HEK293 (cell line): Measurements from ENCODE around the gene KRTAP5-9.

Experiments used
- HOXD13 ChIP-seq: sonication (generic); formaldehyde crosslinking; IDR thresholded peaks from 2 replicates; pipeline ENCODE4 v1.8.0; 2022; ENCODE audit warnings: missing genetic modification reagents, borderline replicate concordance
- KLF16 ChIP-seq: fragments of 450-650 bp; formaldehyde crosslinking; IDR thresholded peaks from 2 replicates; pipeline ENCODE4 v1.5.1; 2017; ENCODE audit warnings: missing biosample characterization, missing genetic modification characterization
- MEIS1 ChIP-seq: sonication (generic); formaldehyde crosslinking; IDR thresholded peaks from 2 replicates; pipeline ENCODE4 v1.8.1; 2022; ENCODE audit warnings: missing genetic modification reagents, mild to moderate bottlenecking, borderline replicate concordance
- SP3 ChIP-seq: fragments of 450-650 bp; formaldehyde crosslinking; IDR thresholded peaks from 2 replicates; pipeline ENCODE4 v1.5.1; 2016; ENCODE audit warnings: missing biosample characterization, missing genetic modification characterization
- ZNF10 ChIP-seq: fragments of 450-650 bp; formaldehyde crosslinking; IDR thresholded peaks from 2 replicates; pipeline ENCODE4 v1.5.1; 2017; ENCODE audit warnings: missing biosample characterization, missing genetic modification characterization
- ZNF138 ChIP-seq: fragments of 450-650 bp; formaldehyde crosslinking; IDR thresholded peaks from 2 replicates; pipeline ENCODE4 v1.5.1; 2016; ENCODE audit warnings: missing biosample characterization, missing genetic modification characterization, borderline replicate concordance
- ZNF560 ChIP-seq: fragments of 450-650 bp; formaldehyde crosslinking; IDR thresholded peaks from 2 replicates; pipeline ENCODE4 v1.5.1; 2017; ENCODE audit warnings: missing biosample characterization, missing genetic modification characterization, borderline replicate concordance
- ZNF610 ChIP-seq: fragments of 450-650 bp; formaldehyde crosslinking; IDR thresholded peaks from 2 replicates; pipeline ENCODE4 v1.5.1; 2016; ENCODE audit warnings: missing biosample characterization, missing genetic modification characterization, borderline replicate concordance
- TF ChIP-seq, protein P1 (sequence below): fragments of 450-650 bp; formaldehyde crosslinking; IDR thresholded peaks from 2 replicates; pipeline ENCODE4 v1.5.1; 2016; ENCODE audit warnings: missing biosample characterization, missing genetic modification characterization
- TF ChIP-seq, protein P2 (sequence below): fragments of 450-650 bp; formaldehyde crosslinking; IDR thresholded peaks from 2 replicates; pipeline ENCODE4 v1.5.1; 2016; ENCODE audit warnings: missing biosample characterization, missing genetic modification characterization
- TF ChIP-seq, protein P3 (sequence below): fragments of 450-650 bp; formaldehyde crosslinking; IDR thresholded peaks from 2 replicates; pipeline ENCODE4 v1.5.1; 2016; ENCODE audit warnings: missing biosample characterization, missing genetic modification characterization, low read depth
- TF ChIP-seq, protein P4 (sequence below): fragments of 450-650 bp; formaldehyde crosslinking; IDR thresholded peaks from 2 replicates; pipeline ENCODE4 v1.5.1; 2016; ENCODE audit warnings: missing biosample characterization, missing genetic modification characterization
- TF ChIP-seq, protein P5 (sequence below): fragments of 450-650 bp; IDR thresholded peaks from 2 replicates; pipeline ENCODE4 v1.5.1; 2018; ENCODE audit warnings: missing biosample characterization, missing genetic modification characterization
- TF ChIP-seq, protein P6 (sequence below): fragments of 450-650 bp; formaldehyde crosslinking; IDR thresholded peaks from 2 replicates; pipeline ENCODE4 v1.5.1; 2016; ENCODE audit warnings: missing biosample characterization, missing genetic modification characterization, low read depth

DNA sequence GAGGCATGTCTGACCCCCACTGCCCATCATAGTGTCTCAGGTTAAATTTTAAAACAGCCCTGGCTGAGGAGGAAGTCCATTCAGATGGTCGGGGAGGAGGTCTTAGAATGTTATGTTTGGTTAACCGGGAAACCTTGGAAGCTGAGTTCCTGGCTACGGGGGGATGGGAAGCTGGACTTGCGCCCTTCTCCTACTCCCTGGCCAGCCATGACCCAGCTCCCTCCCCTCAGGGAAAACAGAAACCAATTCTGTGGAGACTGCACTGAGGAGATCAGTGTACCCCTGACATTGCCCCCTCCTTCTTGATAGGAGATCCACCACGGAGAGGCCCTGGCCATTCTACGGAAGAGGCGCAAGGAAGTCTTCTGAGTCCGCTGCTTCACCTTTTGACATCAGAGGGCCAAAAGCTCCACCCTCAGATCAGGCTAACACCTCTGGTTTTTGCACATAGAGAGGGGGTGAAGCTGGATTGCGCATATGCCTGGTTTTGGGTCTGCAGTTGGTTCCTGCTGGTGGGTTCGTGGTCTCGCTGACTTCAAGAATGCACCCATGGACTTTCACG is 2.7 kb upstream of the KRTAP5-9 start:
- TF ChIP-seq MEIS1 (CRISPR knock-in tag) (no peak), ZNF560 (tag by site-specific recombination) (no peak), HOXD13 (CRISPR knock-in tag) (no peak), ZNF610 (tag by site-specific recombination) (no peak), KLF16 (tag by site-specific recombination) (no peak), ZNF10 (no peak), ZNF138 (tag by site-specific recombination) (no peak), SP3 (tag by site-specific recombination) (no peak)
- TF ChIP-seq, protein P1, sequence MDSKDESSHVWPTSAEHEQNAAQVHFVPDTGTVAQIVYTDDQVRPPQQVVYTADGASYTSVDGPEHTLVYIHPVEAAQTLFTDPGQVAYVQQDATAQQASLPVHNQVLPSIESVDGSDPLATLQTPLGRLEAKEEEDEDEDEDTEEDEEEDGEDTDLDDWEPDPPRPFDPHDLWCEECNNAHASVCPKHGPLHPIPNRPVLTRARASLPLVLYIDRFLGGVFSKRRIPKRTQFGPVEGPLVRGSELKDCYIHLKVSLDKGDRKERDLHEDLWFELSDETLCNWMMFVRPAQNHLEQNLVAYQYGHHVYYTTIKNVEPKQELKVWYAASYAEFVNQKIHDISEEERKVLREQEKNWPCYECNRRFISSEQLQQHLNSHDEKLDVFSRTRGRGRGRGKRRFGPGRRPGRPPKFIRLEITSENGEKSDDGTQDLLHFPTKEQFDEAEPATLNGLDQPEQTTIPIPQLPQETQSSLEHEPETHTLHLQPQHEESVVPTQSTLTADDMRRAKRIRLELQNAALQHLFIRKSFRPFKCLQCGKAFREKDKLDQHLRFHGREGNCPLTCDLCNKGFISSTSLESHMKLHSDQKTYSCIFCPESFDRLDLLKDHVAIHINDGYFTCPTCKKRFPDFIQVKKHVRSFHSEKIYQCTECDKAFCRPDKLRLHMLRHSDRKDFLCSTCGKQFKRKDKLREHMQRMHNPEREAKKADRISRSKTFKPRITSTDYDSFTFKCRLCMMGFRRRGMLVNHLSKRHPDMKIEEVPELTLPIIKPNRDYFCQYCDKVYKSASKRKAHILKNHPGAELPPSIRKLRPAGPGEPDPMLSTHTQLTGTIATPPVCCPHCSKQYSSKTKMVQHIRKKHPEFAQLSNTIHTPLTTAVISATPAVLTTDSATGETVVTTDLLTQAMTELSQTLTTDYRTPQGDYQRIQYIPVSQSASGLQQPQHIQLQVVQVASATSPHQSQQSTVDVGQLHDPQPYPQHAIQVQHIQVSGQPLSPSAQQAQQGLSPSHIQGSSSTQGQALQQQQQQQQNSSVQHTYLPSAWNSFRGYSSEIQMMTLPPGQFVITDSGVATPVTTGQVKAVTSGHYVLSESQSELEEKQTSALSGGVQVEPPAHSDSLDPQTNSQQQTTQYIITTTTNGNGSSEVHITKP, result no peak
- TF ChIP-seq, protein P2, sequence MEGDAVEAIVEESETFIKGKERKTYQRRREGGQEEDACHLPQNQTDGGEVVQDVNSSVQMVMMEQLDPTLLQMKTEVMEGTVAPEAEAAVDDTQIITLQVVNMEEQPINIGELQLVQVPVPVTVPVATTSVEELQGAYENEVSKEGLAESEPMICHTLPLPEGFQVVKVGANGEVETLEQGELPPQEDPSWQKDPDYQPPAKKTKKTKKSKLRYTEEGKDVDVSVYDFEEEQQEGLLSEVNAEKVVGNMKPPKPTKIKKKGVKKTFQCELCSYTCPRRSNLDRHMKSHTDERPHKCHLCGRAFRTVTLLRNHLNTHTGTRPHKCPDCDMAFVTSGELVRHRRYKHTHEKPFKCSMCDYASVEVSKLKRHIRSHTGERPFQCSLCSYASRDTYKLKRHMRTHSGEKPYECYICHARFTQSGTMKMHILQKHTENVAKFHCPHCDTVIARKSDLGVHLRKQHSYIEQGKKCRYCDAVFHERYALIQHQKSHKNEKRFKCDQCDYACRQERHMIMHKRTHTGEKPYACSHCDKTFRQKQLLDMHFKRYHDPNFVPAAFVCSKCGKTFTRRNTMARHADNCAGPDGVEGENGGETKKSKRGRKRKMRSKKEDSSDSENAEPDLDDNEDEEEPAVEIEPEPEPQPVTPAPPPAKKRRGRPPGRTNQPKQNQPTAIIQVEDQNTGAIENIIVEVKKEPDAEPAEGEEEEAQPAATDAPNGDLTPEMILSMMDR, result no peak
- TF ChIP-seq, protein P3, sequence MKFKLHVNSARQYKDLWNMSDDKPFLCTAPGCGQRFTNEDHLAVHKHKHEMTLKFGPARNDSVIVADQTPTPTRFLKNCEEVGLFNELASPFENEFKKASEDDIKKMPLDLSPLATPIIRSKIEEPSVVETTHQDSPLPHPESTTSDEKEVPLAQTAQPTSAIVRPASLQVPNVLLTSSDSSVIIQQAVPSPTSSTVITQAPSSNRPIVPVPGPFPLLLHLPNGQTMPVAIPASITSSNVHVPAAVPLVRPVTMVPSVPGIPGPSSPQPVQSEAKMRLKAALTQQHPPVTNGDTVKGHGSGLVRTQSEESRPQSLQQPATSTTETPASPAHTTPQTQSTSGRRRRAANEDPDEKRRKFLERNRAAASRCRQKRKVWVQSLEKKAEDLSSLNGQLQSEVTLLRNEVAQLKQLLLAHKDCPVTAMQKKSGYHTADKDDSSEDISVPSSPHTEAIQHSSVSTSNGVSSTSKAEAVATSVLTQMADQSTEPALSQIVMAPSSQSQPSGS (tag by site-specific recombination), result no peak
- TF ChIP-seq, protein P4, sequence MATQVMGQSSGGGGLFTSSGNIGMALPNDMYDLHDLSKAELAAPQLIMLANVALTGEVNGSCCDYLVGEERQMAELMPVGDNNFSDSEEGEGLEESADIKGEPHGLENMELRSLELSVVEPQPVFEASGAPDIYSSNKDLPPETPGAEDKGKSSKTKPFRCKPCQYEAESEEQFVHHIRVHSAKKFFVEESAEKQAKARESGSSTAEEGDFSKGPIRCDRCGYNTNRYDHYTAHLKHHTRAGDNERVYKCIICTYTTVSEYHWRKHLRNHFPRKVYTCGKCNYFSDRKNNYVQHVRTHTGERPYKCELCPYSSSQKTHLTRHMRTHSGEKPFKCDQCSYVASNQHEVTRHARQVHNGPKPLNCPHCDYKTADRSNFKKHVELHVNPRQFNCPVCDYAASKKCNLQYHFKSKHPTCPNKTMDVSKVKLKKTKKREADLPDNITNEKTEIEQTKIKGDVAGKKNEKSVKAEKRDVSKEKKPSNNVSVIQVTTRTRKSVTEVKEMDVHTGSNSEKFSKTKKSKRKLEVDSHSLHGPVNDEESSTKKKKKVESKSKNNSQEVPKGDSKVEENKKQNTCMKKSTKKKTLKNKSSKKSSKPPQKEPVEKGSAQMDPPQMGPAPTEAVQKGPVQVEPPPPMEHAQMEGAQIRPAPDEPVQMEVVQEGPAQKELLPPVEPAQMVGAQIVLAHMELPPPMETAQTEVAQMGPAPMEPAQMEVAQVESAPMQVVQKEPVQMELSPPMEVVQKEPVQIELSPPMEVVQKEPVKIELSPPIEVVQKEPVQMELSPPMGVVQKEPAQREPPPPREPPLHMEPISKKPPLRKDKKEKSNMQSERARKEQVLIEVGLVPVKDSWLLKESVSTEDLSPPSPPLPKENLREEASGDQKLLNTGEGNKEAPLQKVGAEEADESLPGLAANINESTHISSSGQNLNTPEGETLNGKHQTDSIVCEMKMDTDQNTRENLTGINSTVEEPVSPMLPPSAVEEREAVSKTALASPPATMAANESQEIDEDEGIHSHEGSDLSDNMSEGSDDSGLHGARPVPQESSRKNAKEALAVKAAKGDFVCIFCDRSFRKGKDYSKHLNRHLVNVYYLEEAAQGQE, result no peak
- TF ChIP-seq, protein P5, sequence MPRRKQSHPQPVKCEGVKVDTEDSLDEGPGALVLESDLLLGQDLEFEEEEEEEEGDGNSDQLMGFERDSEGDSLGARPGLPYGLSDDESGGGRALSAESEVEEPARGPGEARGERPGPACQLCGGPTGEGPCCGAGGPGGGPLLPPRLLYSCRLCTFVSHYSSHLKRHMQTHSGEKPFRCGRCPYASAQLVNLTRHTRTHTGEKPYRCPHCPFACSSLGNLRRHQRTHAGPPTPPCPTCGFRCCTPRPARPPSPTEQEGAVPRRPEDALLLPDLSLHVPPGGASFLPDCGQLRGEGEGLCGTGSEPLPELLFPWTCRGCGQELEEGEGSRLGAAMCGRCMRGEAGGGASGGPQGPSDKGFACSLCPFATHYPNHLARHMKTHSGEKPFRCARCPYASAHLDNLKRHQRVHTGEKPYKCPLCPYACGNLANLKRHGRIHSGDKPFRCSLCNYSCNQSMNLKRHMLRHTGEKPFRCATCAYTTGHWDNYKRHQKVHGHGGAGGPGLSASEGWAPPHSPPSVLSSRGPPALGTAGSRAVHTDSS (tag by site-specific recombination), result no peak
- TF ChIP-seq, protein P6, sequence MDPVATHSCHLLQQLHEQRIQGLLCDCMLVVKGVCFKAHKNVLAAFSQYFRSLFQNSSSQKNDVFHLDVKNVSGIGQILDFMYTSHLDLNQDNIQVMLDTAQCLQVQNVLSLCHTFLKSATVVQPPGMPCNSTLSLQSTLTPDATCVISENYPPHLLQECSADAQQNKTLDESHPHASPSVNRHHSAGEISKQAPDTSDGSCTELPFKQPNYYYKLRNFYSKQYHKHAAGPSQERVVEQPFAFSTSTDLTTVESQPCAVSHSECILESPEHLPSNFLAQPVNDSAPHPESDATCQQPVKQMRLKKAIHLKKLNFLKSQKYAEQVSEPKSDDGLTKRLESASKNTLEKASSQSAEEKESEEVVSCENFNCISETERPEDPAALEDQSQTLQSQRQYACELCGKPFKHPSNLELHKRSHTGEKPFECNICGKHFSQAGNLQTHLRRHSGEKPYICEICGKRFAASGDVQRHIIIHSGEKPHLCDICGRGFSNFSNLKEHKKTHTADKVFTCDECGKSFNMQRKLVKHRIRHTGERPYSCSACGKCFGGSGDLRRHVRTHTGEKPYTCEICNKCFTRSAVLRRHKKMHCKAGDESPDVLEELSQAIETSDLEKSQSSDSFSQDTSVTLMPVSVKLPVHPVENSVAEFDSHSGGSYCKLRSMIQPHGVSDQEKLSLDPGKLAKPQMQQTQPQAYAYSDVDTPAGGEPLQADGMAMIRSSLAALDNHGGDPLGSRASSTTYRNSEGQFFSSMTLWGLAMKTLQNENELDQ (tag by site-specific recombination), result no peak
